Testis (tissue), 2 donors: Measurements from ENCODE around the gene OAF.

Experiments
- POLR2A ChIP-seq: fragments of 450-650 bp; IDR thresholded peaks from one replicate; pipeline ENCODE4 v1.6.1; 2017; ENCODE audit warnings: antibody characterized with exemption, mild to moderate bottlenecking, moderate library complexity
- TF ChIP-seq, protein P1 (sequence below), 3 experiments: fragments of 450-650 bp in 2 of 3; fragments of 200-600 bp in 1 of 3; sonication (generic) in 1 of 3; IDR thresholded peaks; one replicate each; pipeline ENCODE4 v1.5.1; 2016 to 2019; ENCODE audit warnings: antibody characterized with exemption in 3 of 3, mild to moderate bottlenecking in 2 of 3, moderate library complexity in 1 of 3

DNA sequence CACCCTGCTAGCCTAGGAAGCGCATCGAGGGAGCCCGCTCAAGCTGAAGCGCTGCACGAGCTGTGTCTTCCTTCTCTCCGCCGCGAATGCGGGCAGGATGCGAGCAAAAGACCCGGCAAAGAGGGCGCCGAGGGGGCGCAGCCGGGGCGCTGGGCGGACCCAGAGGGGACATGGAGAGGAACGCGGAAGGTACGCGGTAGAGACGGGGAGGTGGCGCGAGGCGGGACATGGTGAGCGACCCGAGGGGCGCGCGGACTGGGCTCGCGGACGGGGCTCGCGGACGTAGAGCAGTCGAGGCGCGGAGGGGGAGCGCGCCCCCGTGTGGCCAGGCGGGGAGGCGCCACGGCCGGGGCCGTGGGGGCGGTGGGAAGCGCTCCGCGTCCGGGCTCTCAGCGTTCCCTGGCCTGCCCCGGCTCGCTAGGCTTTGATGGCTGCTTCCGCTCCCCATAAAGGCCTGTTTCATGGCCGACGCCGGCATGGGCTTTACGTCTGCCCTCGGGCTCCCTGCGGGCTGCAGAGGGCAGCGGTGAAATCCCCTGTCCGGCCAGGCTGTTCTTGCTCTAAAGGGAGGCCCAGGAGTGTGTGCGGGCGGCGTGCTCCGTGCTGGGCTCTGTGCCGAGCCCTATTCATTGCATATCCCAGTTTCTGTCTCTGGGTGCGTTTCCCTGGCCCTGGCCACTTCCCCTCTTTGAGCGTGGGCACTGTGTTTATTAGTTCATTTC is 41.7 kb upstream of the OAF start:
- TF ChIP-seq, protein P1, sequence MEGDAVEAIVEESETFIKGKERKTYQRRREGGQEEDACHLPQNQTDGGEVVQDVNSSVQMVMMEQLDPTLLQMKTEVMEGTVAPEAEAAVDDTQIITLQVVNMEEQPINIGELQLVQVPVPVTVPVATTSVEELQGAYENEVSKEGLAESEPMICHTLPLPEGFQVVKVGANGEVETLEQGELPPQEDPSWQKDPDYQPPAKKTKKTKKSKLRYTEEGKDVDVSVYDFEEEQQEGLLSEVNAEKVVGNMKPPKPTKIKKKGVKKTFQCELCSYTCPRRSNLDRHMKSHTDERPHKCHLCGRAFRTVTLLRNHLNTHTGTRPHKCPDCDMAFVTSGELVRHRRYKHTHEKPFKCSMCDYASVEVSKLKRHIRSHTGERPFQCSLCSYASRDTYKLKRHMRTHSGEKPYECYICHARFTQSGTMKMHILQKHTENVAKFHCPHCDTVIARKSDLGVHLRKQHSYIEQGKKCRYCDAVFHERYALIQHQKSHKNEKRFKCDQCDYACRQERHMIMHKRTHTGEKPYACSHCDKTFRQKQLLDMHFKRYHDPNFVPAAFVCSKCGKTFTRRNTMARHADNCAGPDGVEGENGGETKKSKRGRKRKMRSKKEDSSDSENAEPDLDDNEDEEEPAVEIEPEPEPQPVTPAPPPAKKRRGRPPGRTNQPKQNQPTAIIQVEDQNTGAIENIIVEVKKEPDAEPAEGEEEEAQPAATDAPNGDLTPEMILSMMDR (IDR thresholded peaks at IDR 0.05): peak; percentile 82 to 93 (median 85)
- TF ChIP-seq POLR2A: no peak
